Activated CD8-positive, alpha-beta memory T cell treated with anti-CD3 and anti-CD28 coated beads, Interleukin-2, amount 10 ng/mL, durations not matched to agents 7 days and 5 days (primary cell): ENCODE results near the gene ALOX15B. TPM values are rescaled to one million over a fixed set of nuclear protein-coding genes. Genes with fewer than 3 reads are reported as not detected.
"Not testable (repeated sequence)": the region's sequence is repeated elsewhere in the genome, so short reads cannot be mapped to it uniquely, and the experiment has no call there.

Experiments
- ATAC-seq: fragments of 150-1000 bp; cut with Tn5 transposase; one replicate; pipeline ENCODE4 v1.10.0; 2021; ENCODE audit warnings: moderate library complexity
- CTCF ChIA-PET: fragments of 350-600 bp; sonication (Branson Sonifier 250); formaldehyde crosslinking; loops from one replicate; lab custom pipeline; 2021; ENCODE audit warnings: antibody characterized with exemption; lab: Charles Lee
- DNase-seq: peaks from one replicate; pipeline ENCODE4 v3.0.0-alpha.2; 2020
- H3K27ac Mint-ChIP-seq: one replicate; pipeline ENCODE4 v1.8.0; 2021; ENCODE audit warnings: mild to moderate bottlenecking, mixed read lengths
- H3K27me3 Mint-ChIP-seq: one replicate; pipeline ENCODE4 v1.8.0; 2021; ENCODE audit warnings: mixed read lengths
- H3K36me3 Mint-ChIP-seq: one replicate; pipeline ENCODE4 v1.8.0; 2021; ENCODE audit warnings: mild to moderate bottlenecking, mixed read lengths
- H3K4me1 Mint-ChIP-seq: one replicate; pipeline ENCODE4 v1.8.0; 2021; ENCODE audit warnings: mixed read lengths
- H3K4me3 Mint-ChIP-seq: one replicate; pipeline ENCODE4 v1.8.0; 2021; ENCODE audit warnings: mild to moderate bottlenecking, moderate library complexity, mixed read lengths
- H3K9me3 Mint-ChIP-seq: one replicate; pipeline ENCODE4 v1.8.0; 2022; ENCODE audit warnings: low read depth, mixed read lengths
- total RNA-seq, 2 experiments: library from RNA; stranded (reverse); gene quantifications; one replicate each; pipeline ENCODE4 v1.2.3, GENCODE V29; 2021

Gene ALOX15B
- total RNA-seq, 2 experiments from 2014 or later, result not detected

DNA sequence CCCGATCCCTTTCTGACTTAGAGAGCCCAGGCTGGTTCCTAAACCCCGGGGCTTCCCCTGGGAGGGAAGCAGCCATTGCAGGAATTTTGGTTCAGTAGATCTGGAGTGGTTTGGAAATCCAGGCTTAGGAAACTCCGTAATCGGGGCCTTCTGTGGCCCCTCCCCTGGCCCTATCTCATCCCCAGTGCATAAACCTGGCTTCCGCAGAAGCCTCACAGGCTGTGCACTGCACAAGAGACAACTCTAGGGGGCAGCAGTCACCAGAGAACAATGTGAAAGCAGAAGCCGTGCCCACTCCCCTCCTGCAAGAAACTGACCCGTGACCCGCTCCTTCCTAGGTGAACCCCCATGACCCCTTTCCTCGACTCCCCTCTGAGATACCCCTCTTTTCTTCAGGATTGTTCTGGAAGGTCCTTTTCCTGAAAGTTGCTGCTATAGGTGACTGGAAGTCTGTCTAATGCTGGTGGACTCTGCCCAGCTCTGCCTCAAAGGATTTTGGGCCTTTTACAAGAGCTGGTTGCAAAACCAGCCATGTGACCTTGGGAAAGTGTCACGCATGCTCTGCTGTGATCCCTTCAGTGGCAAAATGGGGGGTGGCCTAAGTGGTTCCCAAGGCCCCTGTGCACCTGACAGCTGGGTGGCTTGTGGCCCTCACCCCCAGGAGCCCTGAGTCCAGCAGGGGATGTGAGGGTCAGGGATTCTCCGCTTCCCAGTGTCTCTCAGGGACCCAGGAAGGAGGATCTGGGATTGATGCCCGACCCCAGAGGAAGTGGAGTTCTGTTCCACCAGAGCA lies 22.0 kb upstream of the ALOX15B start:
- H3K36me3 Mint-ChIP-seq, result no peaks in the 10 kb centered on the region
- H3K4me3 Mint-ChIP-seq, result peak overlapping the region; percentile 49
- DNase-seq (peak; percentile 76), ATAC-seq (peak; percentile 82)
- H3K9me3 Mint-ChIP-seq, result no peaks in the 10 kb centered on the region
- H3K27me3 Mint-ChIP-seq, result peaks cover 39% of the 10 kb centered on the region
- H3K27ac Mint-ChIP-seq, result no peak overlapping the region
- CTCF ChIA-PET, result interaction anchor here (0.8 to 6.0 kb wide), 15 partner anchors 10 to 274 kb away, joined by 3 to 69 read pairs (median 4); no protein-coding TSS in a partner anchor
- peaks cover 8% of the 10 kb centered on the region for H3K4me1 Mint-ChIP-seq

DNA sequence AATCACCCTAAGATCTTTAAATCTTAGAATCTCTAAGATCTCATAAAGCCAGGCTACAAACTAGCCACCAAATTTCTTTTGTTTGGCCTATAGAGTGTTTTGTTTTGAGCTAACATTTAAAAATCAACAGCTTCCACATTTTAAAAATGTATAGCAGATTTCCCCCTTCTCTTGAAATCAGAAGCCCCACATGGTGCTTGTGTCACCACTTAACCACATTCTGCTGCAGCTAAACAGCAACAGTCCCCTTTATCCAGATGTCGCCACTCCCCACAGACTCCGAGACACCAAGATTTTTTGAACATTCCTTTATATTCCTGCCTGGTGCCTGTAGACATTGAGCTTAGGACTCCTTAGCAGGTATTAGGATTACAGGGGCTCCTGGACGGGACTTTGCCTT lies 20.4 kb upstream of the ALOX15B start:
- Mint-ChIP-seq H3K36me3 (no peaks in the 10 kb centered on the region), H3K4me1 (peaks cover 6% of the 10 kb centered on the region), H3K27ac (no peak overlapping the region), H3K4me3 (no peak overlapping the region), H3K9me3 (no peaks in the 10 kb centered on the region), H3K27me3 (peaks cover 44% of the 10 kb centered on the region)
- DNase-seq (no peak), ATAC-seq (no peak)
- CTCF ChIA-PET, result interaction anchor here (0.6 to 6.0 kb wide), 11 partner anchors 23 to 492 kb away, joined by 3 to 69 read pairs (median 3); no protein-coding TSS in a partner anchor

DNA sequence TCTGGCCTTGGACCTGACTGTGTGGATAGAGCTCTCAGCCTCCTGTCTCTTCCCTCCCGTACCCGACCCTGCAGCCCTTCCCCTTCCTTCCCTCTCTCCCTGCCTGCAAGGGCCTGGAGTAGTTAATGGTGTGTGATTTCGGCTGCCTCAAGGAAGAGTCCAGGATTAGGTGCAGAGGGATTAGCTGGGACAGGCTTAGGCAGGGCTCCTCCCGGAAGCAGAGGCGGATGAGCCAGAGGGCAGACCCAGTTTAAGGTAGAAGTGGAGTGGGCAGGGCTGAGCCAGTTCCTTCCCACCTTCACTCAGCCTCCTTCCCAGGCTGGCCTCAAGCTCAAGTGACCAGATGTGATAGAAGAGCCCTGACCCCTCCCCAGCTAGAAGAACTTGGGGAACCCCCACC lies 19.7 kb upstream of the ALOX15B start:
- Mint-ChIP-seq H3K27ac (no peak overlapping the region), H3K27me3 (peaks cover 44% of the 10 kb centered on the region), H3K4me3 (no peak overlapping the region), H3K4me1 (peaks cover 4% of the 10 kb centered on the region), H3K9me3 (no peaks in the 10 kb centered on the region), H3K36me3 (no peaks in the 10 kb centered on the region)
- DNase-seq, result no peak
- CTCF ChIA-PET, result interaction anchor here (1.1 to 6.0 kb wide), 6 partner anchors 40 to 276 kb away, joined by 3 to 69 read pairs (median 4); no protein-coding TSS in a partner anchor
- no peak for ATAC-seq

DNA sequence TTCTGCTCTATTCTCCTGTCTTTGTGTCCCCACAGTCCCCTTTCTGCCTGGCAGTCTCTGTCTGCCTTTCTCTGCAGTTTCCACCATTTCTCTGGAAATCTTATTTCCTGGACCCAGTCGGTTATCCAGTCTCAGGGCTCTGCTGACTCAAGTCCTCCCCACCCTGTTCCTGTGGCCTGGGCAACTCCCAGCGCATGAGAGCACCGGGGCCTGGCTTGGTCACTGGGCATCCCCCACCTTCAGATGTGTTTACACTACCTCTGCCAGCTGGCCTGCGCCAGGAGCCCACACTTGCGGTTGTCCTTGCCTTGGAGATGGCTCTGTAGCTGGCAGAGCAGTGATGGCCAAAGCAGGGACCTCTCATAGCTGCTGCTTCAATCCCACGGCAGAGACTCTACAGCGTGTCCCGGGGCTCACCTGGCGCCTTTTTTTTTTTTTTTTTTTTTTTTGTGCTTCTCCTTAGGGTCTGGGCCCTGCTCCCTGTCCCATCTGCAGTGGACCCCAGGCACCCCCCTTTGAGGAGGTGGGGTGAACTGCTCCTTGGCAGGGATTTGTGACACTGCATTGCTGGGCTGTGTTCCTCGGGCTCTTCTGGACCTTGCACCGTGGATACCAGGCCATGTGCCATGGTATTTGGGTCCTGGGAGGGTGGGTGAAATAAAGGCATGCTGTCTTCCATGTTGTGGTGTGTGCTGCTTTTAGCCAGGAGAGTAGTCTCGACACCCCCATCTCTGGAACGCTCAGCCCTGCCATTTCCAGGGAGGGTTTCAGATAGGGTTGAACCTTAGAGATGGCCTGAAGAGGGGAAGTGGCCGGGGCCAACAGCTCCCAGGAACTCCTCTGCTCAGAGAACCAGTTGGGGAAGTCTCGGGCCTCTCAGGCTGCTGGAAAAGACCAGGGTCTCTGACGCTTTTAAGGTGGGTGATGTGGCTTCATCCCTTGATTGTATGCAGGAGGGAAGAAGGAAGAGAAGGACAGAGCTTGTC lies 18.9 kb upstream of the ALOX15B start:
- no peak for DNase-seq
- no peak for ATAC-seq
- H3K4me1 Mint-ChIP-seq, result peaks cover 4% of the 10 kb centered on the region
- peaks cover 42% of the 10 kb centered on the region for H3K27me3 Mint-ChIP-seq
- no peak overlapping the region for H3K4me3 Mint-ChIP-seq
- H3K36me3 Mint-ChIP-seq, result no peaks in the 10 kb centered on the region
- CTCF ChIA-PET, result interaction anchor here (1.1 to 6.0 kb wide), 5 partner anchors 39 to 185 kb away, joined by 3 to 69 read pairs (median 5); no protein-coding TSS in a partner anchor
- no peaks in the 10 kb centered on the region for H3K9me3 Mint-ChIP-seq
- no peak overlapping the region for H3K27ac Mint-ChIP-seq

DNA sequence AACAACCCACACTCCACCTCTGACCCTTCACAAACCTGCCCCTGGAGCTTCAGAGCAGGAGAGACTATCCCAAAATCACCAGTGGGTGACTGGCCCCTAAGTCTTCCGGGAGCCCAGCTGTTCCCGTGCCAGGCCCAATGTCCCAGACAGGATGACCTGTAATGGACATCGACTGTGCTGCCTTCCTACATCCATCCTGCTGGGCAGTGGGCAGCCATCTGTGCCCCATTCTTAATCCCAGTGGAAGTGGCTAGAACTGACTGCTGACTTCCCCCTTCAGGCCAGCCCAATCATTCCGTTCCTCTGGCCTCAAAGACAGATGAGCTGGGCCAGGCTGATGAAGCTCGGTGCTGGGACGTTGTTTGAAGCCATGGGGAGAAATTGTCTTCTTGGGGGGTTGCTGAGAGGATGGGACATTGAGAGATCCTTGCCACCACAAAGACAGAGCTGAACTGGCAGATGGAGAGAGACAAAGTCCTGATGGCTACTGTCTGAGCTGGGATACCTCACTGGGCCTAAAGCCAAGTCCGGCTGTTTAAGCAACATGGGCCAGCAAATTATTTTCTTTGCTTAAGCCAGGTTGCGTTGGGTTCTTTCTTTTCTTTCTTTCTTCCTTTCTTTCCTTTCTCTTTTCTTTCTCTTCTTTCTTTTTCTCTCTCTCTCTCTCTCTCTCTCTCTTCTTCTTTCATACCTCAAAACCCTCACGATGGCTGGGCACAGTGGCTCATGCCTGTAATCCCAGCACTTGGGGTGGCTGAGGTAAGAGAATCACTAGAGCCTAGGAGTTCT lies 17.9 kb upstream of the ALOX15B start:
- H3K27me3 Mint-ChIP-seq, result peaks cover 41% of the 10 kb centered on the region
- no peaks in the 10 kb centered on the region for H3K36me3 Mint-ChIP-seq
- ATAC-seq, result no peak

DNA sequence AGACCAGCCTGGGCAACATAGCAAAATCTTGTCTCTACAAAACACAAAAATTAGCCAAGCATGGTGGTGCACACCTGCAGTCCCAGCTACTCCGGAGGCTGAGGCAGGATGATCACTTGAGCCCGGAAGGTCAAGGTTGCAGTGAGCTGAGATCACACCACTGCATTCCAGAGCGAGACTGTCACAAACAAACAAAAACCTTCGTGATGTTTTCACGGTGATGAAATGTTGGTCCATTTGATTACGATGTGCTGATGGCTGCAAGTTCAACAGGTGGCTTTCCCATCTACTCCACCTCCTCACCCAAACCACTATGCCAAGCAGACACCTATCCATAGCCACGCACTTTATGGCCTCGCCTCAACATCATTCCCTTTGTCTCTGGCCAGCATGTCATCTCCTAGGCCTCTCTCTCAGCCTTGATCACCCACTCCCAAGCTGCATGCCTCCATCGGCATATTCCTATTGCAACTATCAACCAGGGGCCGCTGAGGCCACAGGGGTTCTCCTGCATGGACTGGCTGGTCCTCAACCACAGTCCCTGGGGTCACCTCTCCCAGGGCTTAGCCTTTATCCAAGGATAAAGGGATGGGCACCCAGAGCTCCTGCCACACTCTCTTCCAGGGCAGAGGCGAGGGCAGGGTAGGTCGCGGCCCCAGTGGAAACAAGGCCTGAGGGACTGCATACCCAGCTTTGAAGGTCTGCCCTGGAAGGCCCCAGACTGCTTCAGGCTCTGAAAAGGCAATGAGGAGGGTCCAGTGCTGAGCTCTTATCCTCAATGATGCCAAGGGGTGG lies 17.1 kb upstream of the ALOX15B start:
- no peak for ATAC-seq
- DNase-seq, result no peak
- CTCF ChIA-PET, result interaction anchor here (1.3 to 1.8 kb wide), 2 partner anchors 37 to 52 kb away, joined by 5 to 6 read pairs; no protein-coding TSS in a partner anchor
- Mint-ChIP-seq H3K36me3 (no peaks in the 10 kb centered on the region), H3K27me3 (peaks cover 41% of the 10 kb centered on the region), H3K9me3 (no peaks in the 10 kb centered on the region), H3K4me1 (peaks cover 2% of the 10 kb centered on the region), H3K4me3 (no peak overlapping the region), H3K27ac (no peak overlapping the region)

More for the DNA sequence above, 17.9 kb upstream of the ALOX15B start:
- Mint-ChIP-seq H3K27ac (no peak overlapping the region), H3K9me3 (no peaks in the 10 kb centered on the region), H3K4me3 (no peak overlapping the region), H3K4me1 (peaks cover 4% of the 10 kb centered on the region)
- no peak for DNase-seq
- CTCF ChIA-PET, result interaction anchor here (1.3 to 1.8 kb wide), 2 partner anchors 38 to 53 kb away, joined by 5 to 6 read pairs; no protein-coding TSS in a partner anchor

DNA sequence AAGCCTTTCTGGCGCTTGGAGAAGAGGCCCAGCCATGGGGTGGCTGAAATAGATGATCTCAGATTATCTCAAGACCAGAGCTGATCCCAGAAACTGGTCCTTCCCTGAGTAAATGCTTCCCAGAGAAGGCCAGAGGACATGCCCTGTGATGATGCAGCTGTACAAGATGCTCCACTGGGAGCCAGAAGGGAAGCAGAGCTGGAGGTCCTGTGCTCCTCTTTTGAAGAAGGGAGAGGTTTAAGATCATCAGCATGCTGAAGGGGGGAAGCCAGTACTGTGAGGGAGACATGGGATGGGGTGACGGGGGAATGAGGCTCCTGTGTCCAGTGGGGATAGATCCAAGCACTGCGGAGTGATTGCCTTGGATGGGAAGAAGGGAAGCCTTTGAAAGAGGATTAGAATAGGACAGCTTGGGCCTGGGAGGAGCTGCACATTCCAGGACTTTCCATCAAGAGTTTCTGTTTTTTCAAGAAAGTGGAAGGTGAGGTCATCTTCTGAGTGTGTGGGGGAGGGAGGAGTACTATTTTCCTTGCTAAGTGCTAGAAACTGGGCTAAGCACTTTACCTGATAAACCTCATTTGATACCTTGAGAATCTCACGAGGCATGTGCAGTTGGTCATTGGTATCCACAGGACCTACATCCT lies 16.4 kb upstream of the ALOX15B start:
- H3K36me3 Mint-ChIP-seq, result no peaks in the 10 kb centered on the region
- no peaks in the 10 kb centered on the region for H3K4me1 Mint-ChIP-seq
- no peak overlapping the region for H3K4me3 Mint-ChIP-seq
- no peak for DNase-seq
- no peak overlapping the region for H3K27ac Mint-ChIP-seq
- ATAC-seq, result no peak
- CTCF ChIA-PET, result no interaction called here
- H3K9me3 Mint-ChIP-seq, result no peaks in the 10 kb centered on the region
- H3K27me3 Mint-ChIP-seq, result peaks cover 46% of the 10 kb centered on the region

DNA sequence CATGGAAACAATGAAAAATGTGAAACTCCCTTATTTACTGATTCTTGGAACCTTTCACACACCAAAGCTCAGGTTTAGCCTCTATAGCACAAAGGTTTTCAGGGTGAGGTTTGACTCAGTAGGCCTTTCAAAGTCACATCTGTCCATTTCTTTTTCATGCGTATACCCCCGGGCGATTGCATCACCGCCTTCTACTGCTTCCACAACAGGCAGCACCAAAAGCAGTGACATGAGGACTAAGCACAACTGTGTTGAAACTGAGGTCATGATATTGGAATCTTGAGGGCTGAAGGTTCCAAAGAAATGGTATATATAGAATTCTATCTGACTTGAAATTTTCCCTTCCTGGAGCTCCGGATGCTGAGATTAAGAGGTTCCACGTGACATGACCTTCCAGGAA lies 14.7 kb upstream of the ALOX15B start:
- ATAC-seq, H3K9me3 Mint-ChIP-seq, H3K4me3 Mint-ChIP-seq, H3K36me3 Mint-ChIP-seq, H3K27ac Mint-ChIP-seq, H3K4me1 Mint-ChIP-seq, DNase-seq: not testable (repeated sequence)
- peaks cover 48% of the 10 kb centered on the region for H3K27me3 Mint-ChIP-seq
- CTCF ChIA-PET, result interaction anchor here (0.8 to 1.5 kb wide), 3 partner anchors 17 to 80 kb away, joined by 3 to 7 read pairs (median 3); no protein-coding TSS in a partner anchor

DNA sequence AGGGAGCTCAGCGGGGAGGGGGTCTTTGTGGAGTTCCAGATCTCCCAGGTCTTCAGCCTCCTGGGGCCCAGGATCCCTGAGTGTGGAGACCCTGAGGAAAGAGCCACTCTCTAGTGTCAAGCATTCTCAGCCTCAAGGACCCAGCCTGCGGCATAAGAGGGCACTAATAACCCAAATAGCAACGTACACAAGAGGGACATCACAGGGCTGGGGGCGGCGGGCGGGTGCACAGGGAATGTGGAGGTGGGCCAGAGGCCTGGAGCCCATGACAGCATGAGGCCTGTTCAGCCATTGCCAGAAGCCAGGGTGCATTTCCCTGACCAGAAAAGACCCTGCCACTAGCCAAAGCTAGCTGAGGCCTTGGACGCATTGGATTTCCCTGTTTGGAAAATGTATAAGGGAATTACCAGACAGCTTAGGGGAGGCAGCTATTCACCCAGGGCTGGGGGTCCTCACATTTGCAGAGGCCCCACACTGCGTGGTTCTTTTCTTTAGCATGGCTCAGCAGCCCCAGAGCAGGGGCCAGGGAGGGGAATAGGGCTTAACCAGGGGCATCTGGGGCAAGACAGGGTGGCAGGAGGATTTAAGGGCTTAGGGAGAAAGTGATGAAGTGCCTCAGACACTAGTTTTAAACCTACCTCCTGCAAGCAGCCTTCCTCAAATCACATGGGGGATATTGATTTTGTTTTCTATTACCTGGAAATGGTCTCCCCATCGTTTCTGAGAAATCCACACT lies 13.5 kb upstream of the ALOX15B start:
- no peak overlapping the region for H3K27ac Mint-ChIP-seq

DNA sequence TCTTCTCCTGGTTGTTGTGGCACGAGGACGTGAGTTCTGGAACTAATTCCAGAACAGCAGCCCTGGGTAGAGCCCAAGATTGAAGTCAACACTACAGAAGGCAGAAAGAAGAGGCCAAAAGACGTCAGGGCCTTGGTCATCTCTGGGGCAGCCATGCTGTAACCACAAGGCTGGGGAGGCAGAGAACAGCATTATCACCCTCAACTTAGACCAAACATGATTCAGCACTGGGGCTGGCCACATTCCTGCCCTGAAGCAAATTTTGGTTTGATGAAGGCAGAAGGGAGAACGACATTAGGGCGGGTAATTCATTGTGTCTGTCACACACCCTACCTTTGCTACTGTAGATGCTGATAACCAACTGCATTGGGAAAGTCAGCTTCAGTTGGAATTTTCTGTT lies 9.7 kb upstream of the ALOX15B start:
- no peak for ATAC-seq
- peaks cover 54% of the 10 kb centered on the region for H3K27me3 Mint-ChIP-seq
- no peak overlapping the region for H3K27ac Mint-ChIP-seq
- H3K9me3 Mint-ChIP-seq, result no peaks in the 10 kb centered on the region
- no peaks in the 10 kb centered on the region for H3K4me1 Mint-ChIP-seq
- CTCF ChIA-PET, result interaction anchor here (1.1 kb wide), 1 partner anchor 31 kb away, joined by 4 read pairs; no protein-coding TSS in a partner anchor
- no peak overlapping the region for H3K4me3 Mint-ChIP-seq
- DNase-seq, result no peak
- H3K36me3 Mint-ChIP-seq, result no peaks in the 10 kb centered on the region

More for the DNA sequence above, 13.5 kb upstream of the ALOX15B start:
- no peaks in the 10 kb centered on the region for H3K4me1 Mint-ChIP-seq
- no peaks in the 10 kb centered on the region for H3K36me3 Mint-ChIP-seq
- DNase-seq, result no peak
- CTCF ChIA-PET, result interaction anchor here (1.1 to 1.5 kb wide), 3 partner anchors 16 to 81 kb away, joined by 3 to 7 read pairs (median 5); no protein-coding TSS in a partner anchor
- H3K9me3 Mint-ChIP-seq, result no peaks in the 10 kb centered on the region
- H3K4me3 Mint-ChIP-seq, result no peak overlapping the region
- H3K27me3 Mint-ChIP-seq, result peaks cover 48% of the 10 kb centered on the region
- no peak for ATAC-seq

DNA sequence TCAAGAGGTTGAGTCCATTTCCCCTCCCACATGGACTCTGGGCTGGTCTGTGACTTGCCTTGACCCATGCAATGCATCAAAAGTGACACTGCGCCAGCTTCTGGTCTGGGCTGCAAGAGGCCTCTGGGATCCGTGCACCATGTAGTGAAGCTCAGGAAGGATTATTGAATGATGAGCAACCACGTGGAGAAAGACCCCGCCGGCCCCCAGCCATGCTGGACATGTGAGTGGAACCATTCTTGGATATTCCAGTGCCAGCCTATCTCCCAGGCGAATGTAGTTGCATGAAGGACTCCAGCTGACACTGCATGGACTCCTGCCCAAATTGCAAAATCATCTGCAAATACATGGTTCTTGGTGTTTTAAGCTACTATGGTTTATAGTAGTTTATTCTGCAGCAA lies 7.6 kb upstream of the ALOX15B start:
- Mint-ChIP-seq H3K4me1 (no peaks in the 10 kb centered on the region), H3K36me3 (no peaks in the 10 kb centered on the region), H3K27me3 (peaks cover 58% of the 10 kb centered on the region), H3K9me3 (no peaks in the 10 kb centered on the region), H3K4me3 (no peak overlapping the region), H3K27ac (no peak overlapping the region)
- DNase-seq (no peak), ATAC-seq (no peak)
- CTCF ChIA-PET, result interaction anchor here (3.2 kb wide), 1 partner anchor 11 kb away, joined by 14 read pairs; no protein-coding TSS in a partner anchor
